Activated naive CD8-positive, alpha-beta T cell treated with anti-CD3 and anti-CD28 coated beads for 36 hours (primary cell): ENCODE measurements around the gene RFTN1. TPM values are rescaled to one million over a fixed set of nuclear protein-coding genes. Genes with fewer than 3 reads are reported as not detected.

ENCODE experiments used
- DNase-seq: peaks from one replicate; pipeline ENCODE4 v3.0.0; 2021
- H3K27ac Mint-ChIP-seq: one replicate; pipeline ENCODE4 v1.8.0; 2022; ENCODE audit warnings: mild to moderate bottlenecking, moderate library complexity, mixed read lengths
- H3K27me3 Mint-ChIP-seq: one replicate; pipeline ENCODE4 v1.8.0; 2022; ENCODE audit warnings: mild to moderate bottlenecking, mixed read lengths
- H3K36me3 Mint-ChIP-seq: one replicate; pipeline ENCODE4 v1.8.0; 2021; ENCODE audit warnings: mild to moderate bottlenecking, mixed read lengths
- H3K4me1 Mint-ChIP-seq: one replicate; pipeline ENCODE4 v1.8.0; 2021; ENCODE audit warnings: mixed read lengths
- H3K4me3 Mint-ChIP-seq: one replicate; pipeline ENCODE4 v1.8.0; 2022; ENCODE audit warnings: mild to moderate bottlenecking, moderate library complexity, mixed read lengths
- H3K9me3 Mint-ChIP-seq: one replicate; pipeline ENCODE4 v1.8.0; 2022; ENCODE audit warnings: mixed read lengths
- total RNA-seq, 2 experiments: library from RNA; stranded (reverse); gene quantifications; one replicate each; pipeline ENCODE4 v1.2.3, GENCODE V29; 2021

The RFTN1 gene
- total RNA-seq, 2 experiments from 2014 or later: 84.2 to 84.8 TPM

DNA sequence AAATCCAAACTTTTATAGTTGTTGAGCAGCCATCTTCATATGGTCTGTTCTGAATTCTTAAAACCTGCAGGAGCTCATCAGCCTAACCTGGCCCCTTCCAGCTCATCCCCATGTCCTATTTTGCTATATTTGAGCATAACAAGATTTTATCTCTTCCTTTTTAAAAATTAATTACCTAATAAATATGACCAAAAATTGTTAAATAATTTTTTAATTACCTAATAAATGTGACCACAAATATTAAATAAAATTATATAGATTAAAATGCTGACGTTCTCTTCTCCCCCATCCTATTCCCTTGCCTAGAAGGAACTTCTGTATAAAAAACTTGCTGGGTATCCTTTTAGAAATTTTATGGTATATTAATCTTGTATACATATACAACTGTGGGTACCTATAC, 204.8 kb downstream of the RFTN1 start:
- Mint-ChIP-seq H3K9me3 (peaks cover 6% of the 10 kb centered on the region), H3K27me3 (no peaks in the 10 kb centered on the region), H3K27ac (peak overlapping the region; percentile 89), H3K4me3 (no peak overlapping the region), H3K4me1 (peaks cover 86% of the 10 kb centered on the region), H3K36me3 (peaks cover 83% of the 10 kb centered on the region)
- no peak for DNase-seq

DNA sequence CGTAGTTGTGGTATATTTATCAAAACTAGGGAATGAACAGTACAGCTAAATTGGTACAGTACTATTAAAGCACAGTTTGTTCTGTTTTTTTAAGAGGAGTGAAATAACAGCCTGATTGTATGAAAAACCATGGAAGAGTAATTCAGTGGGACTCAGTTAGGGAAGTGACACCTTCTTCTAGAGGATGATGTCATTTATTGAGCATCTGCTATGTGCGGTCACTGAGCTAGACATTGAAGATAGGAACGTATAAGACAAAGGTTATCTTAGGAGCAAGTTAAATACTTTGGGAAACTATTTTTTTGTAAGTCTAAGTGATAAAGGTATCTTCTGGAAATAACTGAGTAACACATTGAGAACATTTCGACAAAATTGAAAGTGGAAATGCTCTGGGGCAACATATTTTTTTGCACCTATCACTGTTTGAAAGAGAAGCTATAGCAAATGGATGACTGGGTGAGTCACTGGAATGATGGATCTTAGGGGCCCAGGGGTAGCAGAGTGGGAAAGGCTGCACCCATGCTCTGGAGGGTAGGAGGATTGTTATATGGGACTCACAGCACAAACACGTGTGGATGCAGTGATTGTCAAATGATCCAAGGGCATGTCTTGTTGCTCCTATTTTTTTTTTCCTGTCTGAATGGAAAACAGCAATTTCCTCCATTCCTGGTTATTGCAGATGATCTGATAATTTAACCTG, 205.5 kb downstream of the RFTN1 start:
- Mint-ChIP-seq H3K4me1 (peaks cover 84% of the 10 kb centered on the region), H3K27me3 (no peaks in the 10 kb centered on the region), H3K9me3 (peaks cover 6% of the 10 kb centered on the region), H3K4me3 (peak overlapping the region; percentile 48), H3K27ac (peak overlapping the region; percentile 89), H3K36me3 (peaks cover 81% of the 10 kb centered on the region)
- no peak for DNase-seq

DNA sequence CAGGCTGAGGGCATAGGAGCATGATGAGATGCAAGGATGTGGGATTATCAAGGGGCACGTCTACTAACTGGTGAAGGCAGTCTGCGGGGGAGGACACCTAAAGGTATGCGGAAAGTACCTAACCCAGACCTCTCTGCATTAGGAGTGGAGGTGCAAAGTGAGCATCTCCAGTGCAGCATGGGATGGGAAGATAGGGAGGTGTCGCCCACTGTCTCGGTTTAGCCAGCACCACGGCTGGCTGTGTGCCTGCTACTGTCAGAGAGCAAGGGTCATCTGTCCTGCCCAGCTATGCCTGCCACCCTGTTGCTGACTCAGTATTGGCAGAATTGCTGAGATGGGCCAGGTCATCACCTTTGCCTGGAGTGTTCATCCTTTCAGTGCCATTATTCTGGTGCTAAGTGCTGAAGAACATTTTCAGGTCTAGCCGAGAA, 208.4 kb downstream of the RFTN1 start:
- Mint-ChIP-seq H3K4me3 (peak overlapping the region; percentile 52), H3K4me1 (peaks cover 91% of the 10 kb centered on the region), H3K36me3 (peaks cover 80% of the 10 kb centered on the region), H3K9me3 (peaks cover 6% of the 10 kb centered on the region), H3K27me3 (no peaks in the 10 kb centered on the region), H3K27ac (peak overlapping the region; percentile 89)
- DNase-seq: peak; percentile 58

DNA sequence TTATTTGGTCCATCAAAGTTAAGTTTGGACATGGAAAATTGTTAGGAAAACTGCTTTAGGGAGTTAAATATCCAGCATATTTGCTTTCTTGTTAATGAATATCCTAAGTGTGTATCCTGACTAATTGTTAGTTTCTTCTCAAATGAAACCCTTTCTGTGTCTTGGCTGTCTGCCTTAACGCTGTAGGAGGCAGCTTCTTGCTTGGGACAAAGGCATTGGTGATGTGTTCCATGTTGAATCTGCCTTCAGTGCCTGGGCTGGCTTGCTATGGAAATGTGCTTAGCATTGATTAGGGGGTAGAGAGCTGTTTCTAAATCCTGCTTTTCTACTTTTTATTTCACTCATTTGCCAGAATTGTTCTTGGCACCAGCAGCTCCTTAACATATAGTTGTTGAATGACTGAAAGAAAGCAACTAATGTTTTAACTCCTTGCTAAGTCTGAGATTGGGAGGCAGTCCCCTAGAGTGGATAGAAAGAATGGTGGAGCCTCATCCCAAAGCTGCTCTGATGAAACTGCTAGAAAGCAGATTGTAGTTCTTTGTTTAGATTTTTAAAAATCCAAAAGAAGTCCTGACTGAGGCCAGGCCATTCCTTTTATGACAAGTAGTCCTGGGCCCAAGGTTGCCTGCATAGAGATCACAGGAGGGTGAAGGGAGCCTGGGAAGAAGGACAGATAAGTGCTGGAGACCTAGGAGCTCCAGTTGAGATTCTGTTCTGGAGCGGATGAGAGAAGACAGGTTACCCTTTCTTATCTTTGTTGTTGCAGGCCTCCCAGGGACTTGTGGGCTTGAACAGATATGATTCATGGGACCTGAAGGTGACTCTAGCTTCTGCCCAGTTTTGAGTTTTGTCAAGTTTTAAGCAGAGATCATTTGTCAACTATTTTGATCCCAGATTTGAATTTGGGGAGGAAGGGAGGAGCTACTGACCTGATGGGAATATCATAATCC, 209.2 kb downstream of the RFTN1 start:
- H3K27ac Mint-ChIP-seq: peak overlapping the region; percentile 89
- no peaks in the 10 kb centered on the region for H3K27me3 Mint-ChIP-seq
- DNase-seq: no peak
- peaks cover 81% of the 10 kb centered on the region for H3K36me3 Mint-ChIP-seq
- peaks cover 6% of the 10 kb centered on the region for H3K9me3 Mint-ChIP-seq
- H3K4me1 Mint-ChIP-seq: peaks cover 92% of the 10 kb centered on the region
- peak overlapping the region; percentile 52 for H3K4me3 Mint-ChIP-seq

DNA sequence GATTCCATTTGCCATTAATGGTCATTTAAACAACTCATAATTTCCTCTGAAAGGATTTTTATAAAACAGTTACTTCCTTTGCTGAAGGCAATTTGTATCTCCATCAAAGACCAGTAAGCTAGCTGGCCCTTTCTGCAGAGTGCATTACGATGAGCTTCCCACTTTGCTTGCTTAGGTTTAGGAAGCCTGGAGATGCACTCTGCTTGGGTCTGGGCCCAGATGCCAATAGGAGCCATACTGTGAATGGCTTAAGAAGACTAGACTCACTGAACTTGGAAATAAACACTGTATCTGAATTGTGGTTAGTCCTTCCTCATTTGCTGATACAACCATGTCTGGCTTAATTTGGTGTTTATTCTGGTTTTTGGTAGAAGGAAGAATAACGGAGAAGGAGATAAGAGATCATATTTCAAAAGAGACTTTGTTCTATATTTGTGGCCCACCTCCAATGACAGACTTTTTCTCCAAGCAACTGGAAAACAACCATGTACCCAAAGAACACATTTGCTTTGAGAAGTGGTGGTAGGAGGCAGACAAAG, 210.4 kb downstream of the RFTN1 start:
- H3K9me3 Mint-ChIP-seq: peaks cover 3% of the 10 kb centered on the region

DNA sequence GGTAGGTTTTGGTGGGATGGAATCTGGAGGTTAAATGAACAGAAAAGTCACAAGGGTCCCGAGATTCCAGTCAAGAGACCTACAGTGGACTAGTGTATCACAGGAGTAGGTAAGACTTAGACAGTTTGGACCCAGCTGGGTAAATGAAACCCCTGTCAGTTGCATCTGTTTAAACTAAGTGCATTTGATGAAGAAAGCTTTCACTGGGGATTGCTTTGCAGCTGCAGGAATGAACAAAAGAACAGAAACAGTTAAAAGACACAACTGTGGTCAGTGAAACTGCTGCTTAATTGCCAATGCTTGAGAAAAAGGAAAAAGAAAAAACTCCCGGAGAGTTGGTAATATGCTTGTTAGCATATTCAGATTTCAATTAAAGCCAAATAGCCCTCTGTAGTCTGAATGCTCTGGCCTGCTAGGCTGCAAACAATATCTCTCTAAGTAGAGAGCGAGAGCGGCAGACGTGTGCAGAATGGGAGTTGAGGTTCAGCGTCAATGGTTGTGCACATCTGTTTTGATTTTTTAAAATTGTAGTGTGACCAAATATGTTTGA, 211.3 kb downstream of the RFTN1 start:
- peak overlapping the region; percentile 81 for H3K4me3 Mint-ChIP-seq
- no peaks in the 10 kb centered on the region for H3K27me3 Mint-ChIP-seq
- peaks cover 95% of the 10 kb centered on the region for H3K4me1 Mint-ChIP-seq
- H3K36me3 Mint-ChIP-seq: peaks cover 82% of the 10 kb centered on the region
- H3K27ac Mint-ChIP-seq: peak overlapping the region; percentile 96
- peaks cover under 1% of the 10 kb centered on the region for H3K9me3 Mint-ChIP-seq
- DNase-seq: no peak

More for the DNA sequence above, 210.4 kb downstream of the RFTN1 start:
- peaks cover 84% of the 10 kb centered on the region for H3K36me3 Mint-ChIP-seq
- H3K27me3 Mint-ChIP-seq: no peaks in the 10 kb centered on the region
- peak overlapping the region; percentile 96 for H3K27ac Mint-ChIP-seq
- peaks cover 95% of the 10 kb centered on the region for H3K4me1 Mint-ChIP-seq
- peak overlapping the region; percentile 81 for H3K4me3 Mint-ChIP-seq
- DNase-seq: no peak

DNA sequence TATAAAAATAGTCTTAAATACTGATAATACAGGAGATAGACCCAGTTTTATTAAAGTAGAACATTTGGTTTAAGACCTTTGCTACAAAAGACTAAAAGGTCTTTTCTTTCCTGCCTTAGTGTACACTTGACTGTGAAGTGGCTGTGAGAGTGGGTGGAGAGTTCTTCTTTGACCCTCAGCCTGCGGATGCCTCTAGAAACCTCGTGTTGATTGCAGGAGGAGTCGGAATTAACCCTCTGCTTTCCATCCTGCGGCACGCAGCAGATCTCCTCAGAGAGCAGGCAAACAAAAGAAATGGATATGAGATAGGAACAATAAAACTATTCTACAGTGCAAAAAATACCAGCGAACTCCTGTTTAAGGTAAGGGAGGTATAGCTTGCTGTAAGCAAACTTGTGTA, 212.0 kb downstream of the RFTN1 start:
- Mint-ChIP-seq H3K4me3 (peak overlapping the region; percentile 81), H3K36me3 (peaks cover 82% of the 10 kb centered on the region), H3K27ac (peak overlapping the region; percentile 96), H3K4me1 (peaks cover 94% of the 10 kb centered on the region), H3K27me3 (no peaks in the 10 kb centered on the region), H3K9me3 (no peaks in the 10 kb centered on the region)
- no peak for DNase-seq

DNA sequence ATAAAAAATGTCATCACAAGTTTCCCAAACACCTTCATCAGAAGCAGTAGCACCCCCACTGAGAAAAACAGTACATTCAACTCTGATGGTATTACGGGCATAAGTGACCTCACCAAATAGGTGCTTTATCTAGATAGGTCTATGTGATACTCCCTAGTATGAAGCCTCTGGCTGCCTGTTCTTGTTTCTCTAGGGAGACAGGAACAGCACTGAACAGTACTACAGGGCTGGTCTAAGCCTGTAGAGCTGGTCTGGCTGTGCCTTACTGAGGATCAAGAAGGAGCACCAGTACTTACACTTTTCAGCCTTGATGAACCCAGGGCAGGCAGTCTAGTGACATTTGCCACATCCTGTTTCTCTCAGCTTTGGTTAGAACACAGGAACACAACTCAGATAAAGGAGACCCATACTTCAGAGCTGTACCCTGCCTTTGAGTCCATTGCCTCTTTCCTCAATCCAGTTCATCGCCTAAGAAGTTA, 212.6 kb downstream of the RFTN1 start:
- no peaks in the 10 kb centered on the region for H3K27me3 Mint-ChIP-seq
- peak overlapping the region; percentile 96 for H3K27ac Mint-ChIP-seq
- peak; percentile 43 for DNase-seq

DNA sequence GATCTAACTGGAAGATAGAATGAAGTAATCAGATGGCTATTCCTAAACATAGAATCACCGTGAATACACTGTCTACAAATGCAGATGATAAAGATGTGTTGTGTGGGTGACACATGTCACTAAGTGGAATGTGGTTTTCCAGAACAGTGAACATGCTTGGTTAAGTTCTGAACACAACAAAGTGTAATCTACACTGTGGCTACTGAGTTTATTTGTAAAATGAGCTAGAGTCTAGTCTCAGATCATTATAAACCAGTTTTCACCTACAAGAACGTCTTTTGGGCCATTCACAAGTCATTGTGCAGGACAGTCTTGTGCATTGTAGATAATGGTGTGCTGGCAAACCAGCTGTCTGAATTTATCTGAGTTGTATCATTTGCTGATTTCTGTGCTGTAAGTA, 213.2 kb downstream of the RFTN1 start:
- Mint-ChIP-seq H3K36me3 (peaks cover 83% of the 10 kb centered on the region), H3K9me3 (no peaks in the 10 kb centered on the region), H3K4me1 (peaks cover 94% of the 10 kb centered on the region), H3K4me3 (peak overlapping the region; percentile 81), H3K27ac (peak overlapping the region; percentile 96), H3K27me3 (no peaks in the 10 kb centered on the region)
- no peak for DNase-seq

More for the DNA sequence above, 212.6 kb downstream of the RFTN1 start:
- Mint-ChIP-seq H3K36me3 (peaks cover 83% of the 10 kb centered on the region), H3K9me3 (no peaks in the 10 kb centered on the region), H3K4me3 (peak overlapping the region; percentile 81), H3K4me1 (peaks cover 94% of the 10 kb centered on the region)

DNA sequence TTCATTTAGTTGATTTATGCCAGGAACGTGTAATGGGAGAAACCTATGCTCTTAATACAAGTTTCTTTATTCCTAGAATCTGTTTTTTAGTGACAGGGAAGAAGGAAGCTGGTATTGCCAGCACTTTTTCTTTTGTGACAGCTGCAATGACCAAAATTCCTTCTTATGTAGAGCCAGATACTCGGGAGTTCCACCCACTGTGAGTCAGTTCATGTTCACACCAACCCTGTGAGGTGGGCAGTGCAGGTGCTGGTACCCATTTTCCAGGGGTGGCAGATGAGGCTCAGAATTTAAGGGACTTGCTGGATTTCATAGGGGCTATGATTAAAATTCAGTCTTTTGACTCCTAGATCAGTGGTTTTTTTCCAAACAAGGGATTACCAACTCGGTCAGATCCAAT, 213.8 kb downstream of the RFTN1 start:
- no peak for DNase-seq
- no peaks in the 10 kb centered on the region for H3K27me3 Mint-ChIP-seq
- H3K4me1 Mint-ChIP-seq: peaks cover 92% of the 10 kb centered on the region
- peak overlapping the region; percentile 9 for H3K4me3 Mint-ChIP-seq
- H3K27ac Mint-ChIP-seq: peak overlapping the region; percentile 96
- H3K9me3 Mint-ChIP-seq: no peaks in the 10 kb centered on the region
- peaks cover 82% of the 10 kb centered on the region for H3K36me3 Mint-ChIP-seq

DNA sequence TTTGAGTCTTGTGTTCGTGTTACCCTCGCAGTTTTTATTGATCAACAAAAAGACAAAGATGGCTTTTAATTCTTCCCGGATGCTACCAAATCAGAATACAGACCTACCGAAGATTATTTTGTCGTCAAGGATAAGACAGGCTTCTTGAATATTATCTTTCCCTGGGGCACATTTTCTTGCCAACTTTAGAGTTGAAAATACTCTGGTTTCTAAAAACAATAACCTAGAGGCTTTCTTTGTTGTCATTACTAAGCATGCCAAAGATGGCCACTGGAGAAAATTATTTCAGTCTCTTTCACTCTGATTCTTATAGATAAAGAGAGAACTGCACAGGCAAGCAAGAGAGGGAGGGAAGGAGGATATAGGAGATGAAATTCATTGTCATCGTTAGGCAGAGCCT, 214.6 kb downstream of the RFTN1 start:
- H3K27me3 Mint-ChIP-seq: no peaks in the 10 kb centered on the region
- peak overlapping the region; percentile 96 for H3K27ac Mint-ChIP-seq
- H3K9me3 Mint-ChIP-seq: peaks cover under 1% of the 10 kb centered on the region
- no peak for DNase-seq
- H3K4me1 Mint-ChIP-seq: peaks cover 92% of the 10 kb centered on the region
- peak overlapping the region; percentile 29 for H3K4me3 Mint-ChIP-seq
- H3K36me3 Mint-ChIP-seq: peaks cover 83% of the 10 kb centered on the region

DNA sequence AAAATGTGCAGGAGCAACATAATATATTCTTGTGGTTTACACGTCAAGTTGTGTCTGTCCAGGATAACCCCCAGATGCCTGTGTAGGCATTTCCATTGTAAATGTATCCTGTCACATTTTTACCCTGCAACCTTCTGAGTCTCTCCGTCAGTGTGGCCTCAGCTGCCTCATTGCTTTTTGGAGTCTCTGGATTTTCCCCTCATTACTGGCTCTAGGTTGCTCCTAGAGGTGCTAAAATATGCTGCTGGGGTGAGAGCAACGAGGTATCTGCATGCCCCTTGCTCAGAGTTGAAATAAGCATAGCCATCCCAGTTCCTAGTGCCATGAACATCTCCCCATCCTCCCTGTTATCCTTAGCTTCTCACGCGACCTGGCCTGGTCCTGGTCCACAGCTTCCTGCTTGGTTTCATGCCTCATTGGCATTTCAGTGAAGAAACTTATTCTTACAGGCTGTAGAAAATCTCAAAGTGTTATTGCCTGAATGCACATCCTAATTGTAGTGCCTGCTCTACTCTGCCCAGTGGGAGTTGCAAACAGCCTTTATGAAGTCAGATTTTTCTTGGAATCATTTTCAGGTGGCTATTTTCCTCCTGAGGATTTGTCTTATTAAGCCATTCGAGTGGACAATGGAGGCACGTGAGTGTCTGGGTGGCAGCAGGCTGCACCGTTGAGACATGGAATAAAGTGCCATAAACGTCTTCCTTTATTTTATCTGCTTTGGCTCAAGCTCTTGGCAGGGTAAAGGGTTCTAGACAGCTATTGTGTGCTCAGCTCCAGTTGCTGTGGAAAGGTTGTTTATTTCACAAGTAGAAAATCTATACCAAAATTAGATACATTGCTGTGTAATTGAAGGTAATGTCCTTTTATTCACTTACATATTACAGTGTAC, 215.3 kb downstream of the RFTN1 start:
- Mint-ChIP-seq H3K36me3 (peaks cover 86% of the 10 kb centered on the region), H3K27me3 (no peaks in the 10 kb centered on the region), H3K4me1 (peaks cover 96% of the 10 kb centered on the region), H3K4me3 (no peak overlapping the region), H3K27ac (peak overlapping the region; percentile 96), H3K9me3 (peaks cover 7% of the 10 kb centered on the region)
- no peak for DNase-seq

DNA sequence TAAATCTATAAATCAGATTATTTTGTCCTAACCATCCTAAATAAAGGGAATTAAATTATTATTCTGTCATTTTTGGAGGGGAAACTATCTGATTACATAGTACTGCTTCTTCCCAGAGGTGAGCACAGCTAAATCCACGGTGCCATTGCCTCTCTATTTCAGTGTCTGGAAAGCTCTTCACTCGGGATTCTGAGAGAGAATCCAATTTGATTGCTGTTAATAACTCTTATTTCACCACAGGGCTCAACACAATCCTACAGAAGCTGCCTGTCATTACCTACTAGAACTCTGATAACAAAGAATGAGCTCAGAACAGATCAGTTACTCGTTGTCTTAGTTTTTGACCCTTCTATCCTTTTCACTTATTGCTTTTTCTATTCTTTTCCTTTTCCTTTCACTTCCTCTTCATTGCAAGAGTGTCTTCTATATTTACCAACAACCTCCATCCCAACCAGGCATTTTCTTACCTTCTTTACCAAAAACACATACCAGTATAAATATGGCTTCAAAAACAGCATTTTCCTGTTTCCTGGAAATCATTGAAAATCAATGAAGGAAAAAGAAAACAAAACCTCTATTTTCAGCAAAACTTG, 218.1 kb downstream of the RFTN1 start:
- H3K27me3 Mint-ChIP-seq: no peaks in the 10 kb centered on the region
- DNase-seq: no peak
- peak overlapping the region; percentile 52 for H3K4me3 Mint-ChIP-seq
- peaks cover 92% of the 10 kb centered on the region for H3K4me1 Mint-ChIP-seq
- peaks cover 88% of the 10 kb centered on the region for H3K36me3 Mint-ChIP-seq
- peaks cover 13% of the 10 kb centered on the region for H3K9me3 Mint-ChIP-seq
- H3K27ac Mint-ChIP-seq: peak overlapping the region; percentile 82
